Lower leg skin (tissue), 3 donors: ENCODE results near the gene PRKAG1.

Source experiments
- CTCF ChIP-seq, 3 donors: fragments of 450-650 bp; IDR thresholded peaks; one replicate each; pipeline ENCODE4 v1.5.1; 2016; ENCODE audit warnings: antibody characterized with exemption in 3 of 3, mild to moderate bottlenecking in 3 of 3, moderate library complexity in 2 of 3
- POLR2A ChIP-seq, 2 donors: fragments of 450-650 bp; IDR thresholded peaks; one replicate each; pipeline ENCODE4 v1.6.1; 2016 to 2017; ENCODE audit warnings: antibody characterized with exemption in 2 of 2, mild to moderate bottlenecking in 1 of 2, moderate library complexity in 1 of 2

- TF ChIP-seq CTCF (IDR thresholded peaks at IDR 0.05) = no peak
- TF ChIP-seq POLR2A (IDR thresholded peaks at IDR 0.05) = no peak
Observed at GRCh38 chr12:49036029-49036428, 17.5 kb upstream of the PRKAG1 start.
